AG10803 (cell line): ENCODE results near the gene ASMTL.
A peak's percentile ranks its signal among the peaks of the same experiment; 100 is the strongest.

Experiments
- DNase-seq: peaks from one replicate; pipeline ENCODE4 v3.0.0; 2010; ENCODE audit warnings: low read depth
- H3K4me3 ChIP-seq: 2 replicates; pipeline ENCODE4 v1.5.1; 2011; ENCODE audit warnings: mild to moderate bottlenecking, low read length, control low read depth
- TF ChIP-seq, protein P1 (sequence below): conservative IDR thresholded peaks from 2 replicates; pipeline ENCODE4 v1.5.1; 2011; ENCODE audit warnings: mild to moderate bottlenecking, low read length, control low read depth, inconsistent platforms

Gene ASMTL

DNA sequence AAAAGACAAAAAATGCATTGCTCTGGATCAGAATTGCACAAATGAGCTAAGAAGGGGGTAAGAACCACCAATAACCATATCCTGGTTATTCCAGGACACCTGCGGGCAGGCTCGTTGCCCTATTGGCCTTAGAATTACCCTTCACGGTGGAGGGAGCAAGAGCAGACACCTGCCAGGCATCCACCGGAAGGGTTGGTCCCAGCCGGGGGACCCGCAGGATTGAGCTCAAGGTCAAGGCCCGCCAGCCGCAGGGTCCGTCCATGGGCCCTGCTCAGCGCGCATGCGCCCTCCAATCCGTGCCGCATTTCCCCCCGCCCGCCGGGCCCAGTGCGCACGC lies 61.4 kb downstream of the ASMTL start:
- DNase-seq: no peak
- peak overlapping the region; percentile 100 for H3K4me3 ChIP-seq
- TF ChIP-seq, protein P1, sequence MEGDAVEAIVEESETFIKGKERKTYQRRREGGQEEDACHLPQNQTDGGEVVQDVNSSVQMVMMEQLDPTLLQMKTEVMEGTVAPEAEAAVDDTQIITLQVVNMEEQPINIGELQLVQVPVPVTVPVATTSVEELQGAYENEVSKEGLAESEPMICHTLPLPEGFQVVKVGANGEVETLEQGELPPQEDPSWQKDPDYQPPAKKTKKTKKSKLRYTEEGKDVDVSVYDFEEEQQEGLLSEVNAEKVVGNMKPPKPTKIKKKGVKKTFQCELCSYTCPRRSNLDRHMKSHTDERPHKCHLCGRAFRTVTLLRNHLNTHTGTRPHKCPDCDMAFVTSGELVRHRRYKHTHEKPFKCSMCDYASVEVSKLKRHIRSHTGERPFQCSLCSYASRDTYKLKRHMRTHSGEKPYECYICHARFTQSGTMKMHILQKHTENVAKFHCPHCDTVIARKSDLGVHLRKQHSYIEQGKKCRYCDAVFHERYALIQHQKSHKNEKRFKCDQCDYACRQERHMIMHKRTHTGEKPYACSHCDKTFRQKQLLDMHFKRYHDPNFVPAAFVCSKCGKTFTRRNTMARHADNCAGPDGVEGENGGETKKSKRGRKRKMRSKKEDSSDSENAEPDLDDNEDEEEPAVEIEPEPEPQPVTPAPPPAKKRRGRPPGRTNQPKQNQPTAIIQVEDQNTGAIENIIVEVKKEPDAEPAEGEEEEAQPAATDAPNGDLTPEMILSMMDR: no peak

DNA sequence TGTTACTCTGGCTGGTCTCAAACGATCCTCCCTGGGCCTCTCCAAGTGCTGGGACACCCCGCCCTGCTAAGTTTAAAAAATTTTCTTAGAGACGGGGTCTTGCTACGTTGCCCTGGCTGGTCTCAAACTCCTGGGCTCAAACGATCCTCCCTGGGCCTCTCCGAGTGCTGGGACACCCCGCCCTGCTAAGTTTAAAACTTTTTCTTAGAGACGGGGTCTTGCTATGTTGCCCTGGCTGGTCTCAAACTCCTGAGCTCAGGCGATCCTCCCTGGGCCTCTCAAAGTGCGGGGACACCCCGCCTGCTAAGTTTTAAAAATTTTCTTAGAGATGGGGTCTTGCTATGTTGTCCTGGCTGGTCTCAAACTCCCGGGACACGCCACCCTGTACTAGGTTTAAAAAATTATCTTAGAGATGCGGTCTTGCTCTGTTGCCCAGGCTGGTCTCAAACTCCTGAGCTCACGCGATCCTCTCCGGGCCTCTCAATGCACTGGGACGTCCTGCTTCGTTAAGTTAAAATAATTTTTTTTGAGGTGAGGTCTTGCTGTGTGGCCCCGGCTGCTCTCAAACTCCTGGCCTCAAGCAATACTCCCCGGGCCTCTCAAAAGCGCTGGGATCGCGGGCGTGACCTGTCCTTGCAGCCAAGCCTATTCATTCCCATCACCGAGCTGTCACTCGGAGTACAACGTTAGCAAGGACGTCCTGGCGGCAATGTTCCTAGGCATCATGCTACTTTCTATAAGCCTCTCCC lies 61.9 kb downstream of the ASMTL start:
- peak overlapping the region; percentile 100 for H3K4me3 ChIP-seq
- DNase-seq: no peak
- TF ChIP-seq, protein P1: no peak

DNA sequence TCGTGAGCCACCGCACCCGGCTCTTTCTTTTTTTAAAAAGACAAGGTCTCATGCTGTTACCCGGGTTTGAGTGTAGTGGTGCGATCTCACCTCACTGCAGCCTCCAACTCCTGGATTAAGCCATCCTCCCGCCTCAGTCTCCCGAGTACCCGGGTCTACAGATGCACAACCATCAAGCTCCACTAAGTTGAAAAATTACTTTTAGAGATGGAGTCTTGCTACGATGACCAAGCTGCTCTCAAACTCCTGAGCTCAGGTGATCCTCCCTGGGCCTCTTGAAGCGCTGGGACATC lies 62.8 kb downstream of the ASMTL start:
- DNase-seq: no peak
- no peak overlapping the region for H3K4me3 ChIP-seq
- TF ChIP-seq, protein P1: no peak

DNA sequence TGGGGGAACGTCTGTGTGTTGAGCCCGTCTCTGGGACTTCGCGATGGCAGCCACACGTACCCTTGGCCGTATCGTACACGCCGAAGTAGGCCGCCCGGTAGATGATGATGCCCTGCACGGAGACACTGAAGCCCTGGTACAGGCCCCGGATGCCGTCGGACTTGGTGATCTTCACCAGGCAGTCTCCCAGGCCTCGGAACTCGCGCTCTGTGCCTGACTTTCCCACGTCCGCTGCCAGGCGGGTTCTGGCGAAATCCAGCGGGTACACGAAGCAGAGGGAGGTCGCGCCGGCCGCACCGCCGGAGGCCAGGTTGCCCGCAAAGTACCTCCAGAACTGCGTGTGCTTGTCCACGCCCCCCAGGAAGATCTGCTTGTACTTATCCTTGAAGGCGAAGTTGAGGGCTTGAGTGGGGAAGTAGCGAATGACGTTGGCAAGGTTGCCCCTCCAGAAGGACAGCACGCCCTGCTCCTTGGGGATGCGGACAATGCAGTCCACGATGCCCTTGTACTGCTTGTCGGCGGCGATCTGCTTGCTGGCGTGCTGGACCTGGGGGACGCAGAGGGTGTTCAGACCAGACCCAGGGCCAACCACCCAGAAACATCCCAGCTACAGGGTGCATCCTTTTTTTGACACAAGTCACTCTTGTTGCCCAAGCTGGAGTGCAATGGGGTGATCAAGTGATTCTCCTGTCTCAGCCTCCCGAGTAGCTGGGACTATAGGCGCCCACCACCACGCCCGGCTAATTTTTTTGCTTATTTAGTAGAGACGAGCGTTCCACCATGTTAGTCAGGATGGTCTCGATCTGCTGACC lies 63.3 kb downstream of the ASMTL start:
- DNase-seq: no peak
- TF ChIP-seq, protein P1: no peak
- H3K4me3 ChIP-seq: no peak overlapping the region

DNA sequence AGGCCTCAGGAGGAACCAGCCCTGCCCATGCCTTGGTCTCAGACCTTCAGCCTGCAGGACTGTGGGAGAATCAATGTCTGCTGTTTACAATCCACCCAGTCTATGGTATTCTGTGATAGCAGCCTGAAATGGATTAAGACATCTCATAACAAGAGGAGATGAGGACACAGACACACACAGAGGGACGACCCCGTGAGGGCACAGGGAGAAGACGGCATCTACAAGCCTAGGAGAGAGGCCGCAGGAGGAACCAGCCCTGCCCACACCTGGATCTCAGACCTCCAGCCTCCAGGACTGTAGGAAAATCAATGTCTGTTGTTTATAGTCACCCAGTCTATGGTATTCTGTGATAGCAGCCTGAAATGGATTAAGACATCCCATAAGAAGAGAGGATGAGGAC lies 64.1 kb downstream of the ASMTL start:
- no peak overlapping the region for H3K4me3 ChIP-seq
- TF ChIP-seq, protein P1: no peak
- DNase-seq: no peak

DNA sequence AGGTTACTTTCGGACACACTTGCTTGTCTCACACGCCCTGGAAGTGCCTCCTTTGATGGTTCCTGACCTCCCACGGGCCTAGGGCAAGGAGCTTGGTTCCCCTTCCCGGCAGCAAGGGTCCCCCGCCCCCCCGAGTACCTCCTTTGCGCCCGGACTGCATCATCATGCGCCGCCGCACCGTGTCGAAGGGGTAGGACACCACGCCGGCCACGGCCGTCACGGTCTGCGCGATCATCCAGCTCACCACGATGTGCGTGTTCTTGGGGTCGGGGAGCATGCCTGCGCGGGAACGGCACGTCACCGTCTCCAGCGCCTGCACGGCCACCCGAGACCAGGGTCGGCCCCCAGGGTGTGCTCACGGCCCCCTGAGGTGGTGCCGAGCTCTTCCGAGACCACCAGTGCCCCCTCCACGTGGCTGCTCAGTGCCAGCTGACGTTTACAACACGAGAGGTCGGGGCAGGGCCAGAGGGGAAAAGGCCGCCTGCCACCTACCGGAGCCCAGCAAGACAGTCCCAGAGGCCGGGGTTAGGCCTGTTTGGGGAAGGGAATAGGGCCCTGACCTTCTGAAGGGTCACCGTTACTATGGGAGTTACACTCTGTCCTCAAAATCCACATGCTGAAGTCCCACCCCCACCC lies 65.5 kb downstream of the ASMTL start:
- no peak for DNase-seq
- H3K4me3 ChIP-seq: no peak overlapping the region
- TF ChIP-seq, protein P1: no peak
